Retinal pigment epithelial cell (primary cell): Measurements from ENCODE around the gene ATMIN.

Source experiments
- DNase-seq: peaks from one replicate; pipeline ENCODE4 v3.0.0-alpha.2; 2010; ENCODE audit warnings: low read depth
- H3K4me3 ChIP-seq: 2 replicates; pipeline ENCODE4 v1.5.1; 2011; ENCODE audit warnings: mild to moderate bottlenecking, low read length, control low read depth, moderate library complexity
- CTCF ChIP-seq: conservative IDR thresholded peaks from 2 replicates; pipeline ENCODE4 v1.5.1; 2011; ENCODE audit warnings: low read depth, low read length, control low read depth, inconsistent platforms

Gene ATMIN

GRCh38 chr16:81040131-81040530 lies 4.5 kb downstream of the ATMIN start:
- no peak overlapping the region for H3K4me3 ChIP-seq
- DNase-seq = no peak
- no peak for TF ChIP-seq CTCF

GRCh38 chr16:81040842-81041241 lies 5.2 kb downstream of the ATMIN start:
- H3K4me3 ChIP-seq = no peak overlapping the region
- no peak for TF ChIP-seq CTCF
- peak; percentile 29 for DNase-seq

- H3K4me3 ChIP-seq = no peak overlapping the region
- no peak for DNase-seq
- TF ChIP-seq CTCF = no peak
Observed at GRCh38 chr16:81041696-81042095, 6.1 kb downstream of the ATMIN start.

- H3K4me3 ChIP-seq = no peak overlapping the region
- DNase-seq = no peak
- no peak for TF ChIP-seq CTCF
Observed at GRCh38 chr16:81042821-81043220, 7.2 kb downstream of the ATMIN start.

GRCh38 chr16:81053761-81054160 lies 18.1 kb downstream of the ATMIN start:
- no peak for TF ChIP-seq CTCF
- DNase-seq = no peak
- H3K4me3 ChIP-seq = no peak overlapping the region

- no peak for DNase-seq
- no peak for TF ChIP-seq CTCF
- no peak overlapping the region for H3K4me3 ChIP-seq
Observed at GRCh38 chr16:81060576-81061306, 25.1 kb downstream of the ATMIN start.

- TF ChIP-seq CTCF = no peak
- DNase-seq = no peak
- no peak overlapping the region for H3K4me3 ChIP-seq
Observed at GRCh38 chr16:81061307-81061640, 25.6 kb downstream of the ATMIN start.
